Caco-2 (cell line): ENCODE results near the gene PPIL4. TPM values are rescaled to one million over a fixed set of nuclear protein-coding genes. Genes with fewer than 3 reads are reported as not detected.
A peak's percentile ranks its signal among the peaks of the same experiment; 100 is the strongest.

Source experiments
- BruUV-seq: library from RNA; stranded (reverse); fragments of 400-500 nt; replicated peaks from 2 replicates; lab custom pipeline; 2021; lab: Mats Ljungman, UMichigan
- CTCF ChIA-PET: fragments of 300-600 bp; sonication (Branson Sonifier 250); formaldehyde crosslinking; loops from one replicate; lab custom pipeline; 2022; ENCODE audit warnings: antibody characterized with exemption; lab: Charles Lee
- POLR2A ChIA-PET: fragments of 300-600 bp; sonication (Branson Sonifier 250); formaldehyde crosslinking; loops from one replicate; lab custom pipeline; 2022; ENCODE audit warnings: antibody characterized with exemption; lab: Charles Lee
- DNase-seq, 2 experiments: peaks; one replicate each; pipeline versions ENCODE4 v3.0.0 to v3.0.0-alpha.2; 2020 to 2022
- H3K27me3 ChIP-seq: replicated peaks from 2 replicates; pipeline ENCODE4 v1.6.0; 2011; ENCODE audit warnings: low read length; ENCODE audit not compliant: control insufficient read depth, insufficient read depth
- H3K36me3 ChIP-seq: 2 replicates; pipeline ENCODE4 v1.5.1; 2011; ENCODE audit warnings: low read length; ENCODE audit not compliant: control insufficient read depth, insufficient read depth
- H3K4me1 ChIP-seq: fragments of 250-450 bp; sonication (Bioruptor Pico); 2 replicates; pipeline ENCODE4 v1.5.1; 2020; ENCODE audit warnings: mild to moderate bottlenecking
- H3K4me3 ChIP-seq: 2 replicates; pipeline ENCODE4 v1.5.1; 2011; ENCODE audit warnings: low read depth, mild to moderate bottlenecking, control low read depth, low read length
- H3K9me3 ChIP-seq: fragments of 250-450 bp; sonication (Bioruptor Pico); 2 replicates; pipeline ENCODE4 v1.5.1; 2020; ENCODE audit warnings: mild to moderate bottlenecking, moderate library complexity
- H3K27ac Mint-ChIP-seq: one replicate; pipeline ENCODE4 v1.8.0; 2022; ENCODE audit warnings: mixed read lengths; ENCODE audit not compliant: unreplicated experiment
- H3K27me3 Mint-ChIP-seq: one replicate; pipeline ENCODE4 v1.8.0; 2022; ENCODE audit warnings: mixed read lengths; ENCODE audit not compliant: insufficient read depth, unreplicated experiment
- H3K36me3 Mint-ChIP-seq: one replicate; pipeline ENCODE4 v1.8.0; 2022; ENCODE audit warnings: mild to moderate bottlenecking, mixed read lengths; ENCODE audit not compliant: insufficient read depth, unreplicated experiment
- H3K4me1 Mint-ChIP-seq: one replicate; pipeline ENCODE4 v1.8.0; 2022; ENCODE audit warnings: low read depth, mixed read lengths; ENCODE audit not compliant: unreplicated experiment
- H3K4me3 Mint-ChIP-seq: one replicate; pipeline ENCODE4 v1.8.0; 2022; ENCODE audit warnings: mild to moderate bottlenecking, moderate library complexity, mixed read lengths; ENCODE audit not compliant: unreplicated experiment
- H3K9me3 Mint-ChIP-seq: one replicate; pipeline ENCODE4 v1.8.0; 2022; ENCODE audit warnings: mixed read lengths; ENCODE audit not compliant: unreplicated experiment
- intact Hi-C: fragments of 100-400 bp; cut with micrococcal nuclease; formaldehyde crosslinking; loops from one replicate; pipeline ENCODE4 v1.10.0; 2022; ENCODE audit not compliant: unreplicated experiment
- total RNA-seq: library from RNA; stranded (reverse); gene quantifications from 2 replicates; pipeline ENCODE4 v1.2.3, GENCODE V29; 2022
- TF ChIP-seq, protein P1 (sequence below), 2 experiments: fragments of 200-600 bp in 1 of 2; IDR thresholded peaks; 1 replicate in 1 of 2; 2 replicates in 1 of 2; pipeline versions ENCODE4 v1.5.1 to v1.8.0; 2011 to 2022; ENCODE audit warnings: antibody characterized with exemption in 1 of 2, control low read depth in 1 of 2, inconsistent platforms in 1 of 2, low read depth in 1 of 2, low read length in 1 of 2, mild to moderate bottlenecking in 1 of 2, moderate library complexity in 1 of 2; ENCODE audit not compliant: insufficient read depth in 1 of 2, severe bottlenecking in 1 of 2, unreplicated experiment in 1 of 2

Gene PPIL4
- total RNA-seq, 1 experiment from 2014 or later: 28.4 TPM

DNA sequence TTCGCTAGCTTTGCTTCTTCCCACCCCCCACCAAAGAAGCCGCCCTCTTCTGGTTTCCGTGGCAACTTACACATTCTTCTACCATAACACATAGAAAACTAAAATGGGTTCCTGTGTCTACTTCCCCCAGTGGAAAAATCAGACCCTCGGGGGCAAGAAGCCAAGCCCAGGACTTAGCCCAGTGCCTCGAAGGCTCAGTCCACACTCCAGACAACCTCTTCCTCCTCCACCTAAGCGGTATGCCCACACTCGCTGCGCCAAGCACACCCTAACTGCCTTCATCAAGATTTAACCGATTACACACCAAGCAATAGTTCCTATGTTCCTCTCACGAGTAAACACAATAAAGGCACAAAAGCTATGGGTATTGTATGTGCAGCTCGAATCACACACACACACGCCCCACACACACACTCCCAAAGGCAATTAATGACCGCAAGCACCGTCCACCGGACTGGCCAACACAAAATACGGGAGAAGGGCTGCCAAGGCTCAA, 537 bp downstream of the PPIL4 start:
- DNase-seq: peak; percentile 57 to 70
- BruUV-seq: TSS peak; percentile 64
- Histone ChIP-seq H3K27me3 (no peaks in the 10 kb centered on the region), H3K4me3 (peak overlapping the region; percentile 61), H3K36me3 (no peaks in the 10 kb centered on the region), H3K4me1 (no peaks in the 10 kb centered on the region), H3K9me3 (no peaks in the 10 kb centered on the region)
- ChIA-PET POLR2A (interaction anchor here (1.3 kb wide), 1 partner anchor 20 kb away, joined by 6 read pairs; the partner anchor contains the start of gene GINM1), CTCF (interaction anchor here (0.6 to 1.5 kb wide), 4 partner anchors 16 to 46 kb away, joined by 3 to 5 read pairs (median 4); no protein-coding TSS in a partner anchor)
- H3K27me3 Mint-ChIP-seq: no peaks in the 10 kb centered on the region
- peak overlapping the region; percentile 81 for H3K4me3 Mint-ChIP-seq
- peaks cover 16% of the 10 kb centered on the region for H3K4me1 Mint-ChIP-seq
- H3K27ac Mint-ChIP-seq: peak overlapping the region; percentile 98
- TF ChIP-seq, protein P1, sequence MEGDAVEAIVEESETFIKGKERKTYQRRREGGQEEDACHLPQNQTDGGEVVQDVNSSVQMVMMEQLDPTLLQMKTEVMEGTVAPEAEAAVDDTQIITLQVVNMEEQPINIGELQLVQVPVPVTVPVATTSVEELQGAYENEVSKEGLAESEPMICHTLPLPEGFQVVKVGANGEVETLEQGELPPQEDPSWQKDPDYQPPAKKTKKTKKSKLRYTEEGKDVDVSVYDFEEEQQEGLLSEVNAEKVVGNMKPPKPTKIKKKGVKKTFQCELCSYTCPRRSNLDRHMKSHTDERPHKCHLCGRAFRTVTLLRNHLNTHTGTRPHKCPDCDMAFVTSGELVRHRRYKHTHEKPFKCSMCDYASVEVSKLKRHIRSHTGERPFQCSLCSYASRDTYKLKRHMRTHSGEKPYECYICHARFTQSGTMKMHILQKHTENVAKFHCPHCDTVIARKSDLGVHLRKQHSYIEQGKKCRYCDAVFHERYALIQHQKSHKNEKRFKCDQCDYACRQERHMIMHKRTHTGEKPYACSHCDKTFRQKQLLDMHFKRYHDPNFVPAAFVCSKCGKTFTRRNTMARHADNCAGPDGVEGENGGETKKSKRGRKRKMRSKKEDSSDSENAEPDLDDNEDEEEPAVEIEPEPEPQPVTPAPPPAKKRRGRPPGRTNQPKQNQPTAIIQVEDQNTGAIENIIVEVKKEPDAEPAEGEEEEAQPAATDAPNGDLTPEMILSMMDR (IDR thresholded peaks at IDR 0.05; ENCODE audit: insufficient read depth in 1 of 2, low read depth in 1 of 2, low read length in 1 of 2, severe bottlenecking in 1 of 2, unreplicated experiment in 1 of 2): peak in 1 of 2 experiments; percentile 11
- intact Hi-C loops: loop anchor here (5.0 kb wide), 1 partner anchor 382 kb away; no protein-coding TSS in a partner anchor
- peaks cover 25% of the 10 kb centered on the region for H3K36me3 Mint-ChIP-seq
- no peaks in the 10 kb centered on the region for H3K9me3 Mint-ChIP-seq

- Histone ChIP-seq H3K4me1 (no peaks in the 10 kb centered on the region), H3K36me3 (no peaks in the 10 kb centered on the region), H3K27me3 (no peaks in the 10 kb centered on the region), H3K9me3 (no peaks in the 10 kb centered on the region), H3K4me3 (peak overlapping the region; percentile 61)
- no peaks in the 10 kb centered on the region for H3K9me3 Mint-ChIP-seq
- ChIA-PET CTCF (interaction anchor here (0.6 to 1.5 kb wide), 2 partner anchors 16 to 20 kb away, joined by 3 to 5 read pairs; no protein-coding TSS in a partner anchor), POLR2A (no interaction called here)
- H3K27ac Mint-ChIP-seq: peak overlapping the region; percentile 98
- peak overlapping the region; percentile 81 for H3K4me3 Mint-ChIP-seq
- no peak for DNase-seq
- no peaks in the 10 kb centered on the region for H3K27me3 Mint-ChIP-seq
- H3K36me3 Mint-ChIP-seq: peaks cover 31% of the 10 kb centered on the region
- intact Hi-C loops: loop anchor here (5.0 kb wide), 1 partner anchor 383 kb away; no protein-coding TSS in a partner anchor
- TF ChIP-seq, protein P1 (IDR thresholded peaks at IDR 0.05; ENCODE audit: insufficient read depth in 1 of 2, low read depth in 1 of 2, low read length in 1 of 2, severe bottlenecking in 1 of 2, unreplicated experiment in 1 of 2): no peak
- no TSS peak for BruUV-seq
- H3K4me1 Mint-ChIP-seq: peaks cover 16% of the 10 kb centered on the region
Measured at GRCh38 chr6:149544646-149545257, 1.1 kb downstream of the PPIL4 start.

- Mint-ChIP-seq H3K4me3 (no peak overlapping the region), H3K9me3 (no peaks in the 10 kb centered on the region), H3K36me3 (peaks cover 46% of the 10 kb centered on the region), H3K27ac (no peak overlapping the region), H3K4me1 (peaks cover 16% of the 10 kb centered on the region), H3K27me3 (no peaks in the 10 kb centered on the region)
- H3K27me3 ChIP-seq: no peaks in the 10 kb centered on the region
- ChIA-PET POLR2A (no interaction called here), CTCF (no interaction called here)
- no peak overlapping the region for H3K4me3 ChIP-seq
- no TSS peak for BruUV-seq
- TF ChIP-seq, protein P1 (IDR thresholded peaks at IDR 0.05; ENCODE audit: insufficient read depth in 1 of 2, low read depth in 1 of 2, low read length in 1 of 2, severe bottlenecking in 1 of 2, unreplicated experiment in 1 of 2): no peak
- H3K36me3 ChIP-seq: no peaks in the 10 kb centered on the region
- H3K4me1 ChIP-seq: no peaks in the 10 kb centered on the region
- no peaks in the 10 kb centered on the region for H3K9me3 ChIP-seq
- no peak for DNase-seq
- intact Hi-C loops: no loop called here
Measured at GRCh38 chr6:149541139-149541538, 4.7 kb downstream of the PPIL4 start.
